NCI-H146 (cell line): ENCODE results near the gene PCNX1.
A peak's percentile ranks its signal among the peaks of the same experiment; 100 is the strongest.

ENCODE experiments used
- DNase-seq: peaks from one replicate; lab custom pipeline; 2025; lab: John Stamatoyannopoulos, UW

The PCNX1 gene

DNA sequence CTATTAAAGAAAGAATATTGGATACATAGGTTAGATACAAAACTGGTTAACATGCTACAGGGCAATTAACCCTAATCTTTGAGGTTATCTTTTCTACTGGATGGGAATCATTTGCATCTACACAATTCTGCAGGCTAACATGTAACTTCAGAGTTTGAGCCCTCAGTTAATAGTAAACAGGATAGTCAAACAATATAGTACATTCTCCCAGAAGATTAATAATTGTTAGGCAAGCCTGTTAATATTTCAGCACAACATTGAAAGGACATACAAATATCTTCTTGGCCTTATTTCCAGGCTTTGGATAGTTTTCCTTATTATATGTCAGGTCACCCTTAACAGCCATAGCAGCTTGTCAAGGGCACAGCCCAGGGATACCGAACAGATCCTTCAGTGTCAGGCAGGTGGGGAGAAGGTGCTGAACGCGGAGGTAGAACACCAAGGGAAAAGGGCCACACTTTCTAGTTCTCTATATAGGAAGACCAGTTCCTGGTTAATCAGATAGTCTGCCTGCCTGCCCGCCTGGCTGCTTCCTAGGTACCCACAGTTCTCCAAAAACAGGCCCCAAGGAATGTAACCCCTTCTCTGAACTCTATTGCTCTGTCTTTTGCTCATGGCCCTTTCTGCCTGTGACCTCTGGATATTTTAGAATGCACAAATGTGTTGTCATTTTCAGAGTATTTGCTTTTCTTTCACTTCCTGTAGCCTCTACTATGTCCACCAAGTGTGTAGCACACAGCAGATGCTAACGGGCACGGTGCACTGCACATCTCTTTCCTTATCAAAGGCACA is 256.0 kb downstream of the PCNX1 start:
- DNase-seq = no peak

- DNase-seq = peak; percentile 41
Measured at GRCh38 chr14:71163842-71164629, 256.8 kb downstream of the PCNX1 start.
